K562 (cell line): ENCODE data around the gene SMIM3. TPM values are rescaled to one million over a fixed set of nuclear protein-coding genes. Genes with fewer than 3 reads are reported as not detected.

ENCODE experiments used
- ATAC-seq: fragments of 200-7000 bp; cut with Tn5 transposase; 3 replicates; pipeline ENCODE4 v1.9.1; 2020; ENCODE audit warnings: moderate library complexity
- BruUV-seq: library from RNA; stranded (reverse); fragments of 400-500 nt; replicated peaks from 2 replicates; lab custom pipeline; 2021; lab: Mats Ljungman, UMichigan
- CTCF ChIA-PET: fragments of 300-600 bp; formaldehyde crosslinking; extraction: SDS; loops from one replicate; lab custom pipeline; 2021; ENCODE audit warnings: low intra/inter-chr PET ratio; lab: Yijun Ruan, JAX
- POLR2A ChIA-PET: fragments of 300-600, 350-650 bp; sonication (Branson Sonifier 250); formaldehyde crosslinking; extraction: SDS; loops from one replicate; lab custom pipeline; 2021; ENCODE audit warnings: antibody characterized with exemption, inconsistent platforms; lab: Yijun Ruan, JAX
- DNase-seq, 4 experiments: peaks; one replicate each; pipeline versions ENCODE4 v3.0.0 to v3.0.0-alpha.2; 2011 to 2018; ENCODE audit warnings: low spot score in 3 of 4, mixed read lengths in 3 of 4; ENCODE audit errors: extremely low read depth in 1 of 4
- FAIRE-seq: peaks from 2 replicates; lab custom pipeline; 2011; peaks lifted over from hg19 to GRCh38; lab: Jason Lieb, UNC
- H2AFZ ChIP-seq: 2 replicates; pipeline ENCODE4 v1.6.0; 2011; ENCODE audit warnings: low read depth, low read length, control low read depth, inconsistent platforms
- H3K27ac ChIP-seq: fragments of 200-600 bp; 3 replicates; pipeline ENCODE4 v1.8.0; 2011; ENCODE audit warnings: low read depth, mild to moderate bottlenecking, control low read depth, inconsistent platforms, low read length, moderate library complexity, mixed read lengths; ENCODE audit errors: extremely low read depth
- H3K27me3 ChIP-seq, 2 experiments: fragments of 300-600 bp in 1 of 2; 2 replicates in 1 of 2; 3 replicates in 1 of 2; pipeline versions ENCODE4 v1.6.0 to v1.8.0; 2011; ENCODE audit warnings: inconsistent platforms in 2 of 2, low read length in 2 of 2, mild to moderate bottlenecking in 1 of 2, mixed read lengths in 1 of 2, moderate library complexity in 1 of 2; ENCODE audit not compliant: control insufficient read depth in 2 of 2, insufficient read depth in 2 of 2
- H3K36me3 ChIP-seq: fragments of 300-600 bp; 3 replicates; pipeline ENCODE4 v1.8.0; 2011; ENCODE audit warnings: mild to moderate bottlenecking, low read length, inconsistent platforms; ENCODE audit not compliant: control insufficient read depth, insufficient read depth
- H3K4me1 ChIP-seq, 2 experiments: fragments of 200-600 bp in 1 of 2; replicated peaks in 1 of 2; 2 replicates in 1 of 2; 3 replicates in 1 of 2; pipeline versions ENCODE4 v1.5.1 to v1.8.0; 2011; ENCODE audit warnings: inconsistent platforms in 2 of 2, low read length in 2 of 2, mild to moderate bottlenecking in 1 of 2, mixed read lengths in 1 of 2, moderate library complexity in 1 of 2; ENCODE audit not compliant: control insufficient read depth in 2 of 2, insufficient read depth in 2 of 2
- H3K4me2 ChIP-seq: 2 replicates; pipeline ENCODE4 v1.6.1; 2011; ENCODE audit warnings: low read length, control low read depth, inconsistent platforms, mixed read lengths; ENCODE audit not compliant: insufficient read depth
- H3K4me3 ChIP-seq: fragments of 200-600 bp; sonication (generic), shearing (Covaris generic); 2 replicates; pipeline ENCODE4 v1.5.1; 2016; ENCODE audit warnings: control low read depth, inconsistent platforms
- H3K79me2 ChIP-seq: fragments of 200-600 bp; 3 replicates; pipeline ENCODE4 v1.8.0; 2011; ENCODE audit warnings: low read length, inconsistent platforms; ENCODE audit not compliant: control insufficient read depth, insufficient read depth
- H3K9ac ChIP-seq, 2 experiments: 2 replicates each; pipeline versions ENCODE4 v1.6.0 to v1.6.1; 2011; ENCODE audit warnings: low read depth in 2 of 2, low read length in 2 of 2, control low read depth in 1 of 2, inconsistent platforms in 1 of 2, mild to moderate bottlenecking in 1 of 2, mixed read lengths in 1 of 2; ENCODE audit not compliant: insufficient read depth in 1 of 2
- H3K9me1 ChIP-seq: one replicate; pipeline ENCODE4 v1.6.0; 2011; ENCODE audit warnings: inconsistent platforms, mild to moderate bottlenecking, low read length, moderate library complexity; ENCODE audit not compliant: control insufficient read depth, insufficient read depth
- H3K9me3 ChIP-seq: replicated peaks from 2 replicates; pipeline ENCODE4 v1.5.1; 2011; ENCODE audit warnings: low read depth, low read length, inconsistent platforms; ENCODE audit not compliant: control insufficient read depth, insufficient read depth
- H4K20me1 ChIP-seq: replicated peaks from 2 replicates; pipeline ENCODE4 v1.6.1; 2011; ENCODE audit warnings: low read length, inconsistent platforms, mixed read lengths; ENCODE audit not compliant: control insufficient read depth, insufficient read depth
- CAMTA2 ChIP-seq: fragments of 250-450 bp; sonication (Bioruptor Pico); conservative IDR thresholded peaks from 2 replicates; pipeline ENCODE4 v1.5.1; 2022
- EWSR1 ChIP-seq: fragments of 450-650 bp; IDR thresholded peaks from 2 replicates; pipeline ENCODE4 v1.6.1; 2018; ENCODE audit warnings: borderline replicate concordance, mild to moderate bottlenecking, low read depth, moderate library complexity; ENCODE audit not compliant: partially characterized antibody
- FOXA3 ChIP-seq, 2 experiments: fragments of 450-650 bp in 1 of 2; sonication (generic) in 1 of 2; formaldehyde crosslinking; IDR thresholded peaks in 1 of 2; conservative IDR thresholded peaks in 1 of 2; 2 replicates each; pipeline versions ENCODE4 v1.4.0 to v1.8.0; 2020 to 2022; ENCODE audit warnings: mild to moderate bottlenecking in 2 of 2, missing genetic modification reagents in 1 of 2
- HDAC2 ChIP-seq: fragments of 450-650 bp; IDR thresholded peaks from 2 replicates; pipeline ENCODE4 v1.6.1; 2016; ENCODE audit warnings: mild to moderate bottlenecking
- KHSRP ChIP-seq: fragments of 450-650 bp; IDR thresholded peaks from 2 replicates; pipeline ENCODE4 v1.6.1; 2017
- L3MBTL2 ChIP-seq: fragments of 450-650 bp; IDR thresholded peaks from 2 replicates; pipeline ENCODE4 v1.6.1; 2016; ENCODE audit warnings: mild to moderate bottlenecking, moderate library complexity
- MYNN ChIP-seq, 2 experiments: sonication (generic); formaldehyde crosslinking in 1 of 2; IDR thresholded peaks; 2 replicates each; pipeline versions ENCODE4 v1.5.0 to v1.6.1; 2016 to 2020; ENCODE audit warnings: antibody characterized with exemption in 1 of 2, missing genetic modification reagents in 1 of 2
- NR2C2 ChIP-seq, 2 experiments: fragments of 200-800 bp in 1 of 2; sonication (Bioruptor generic) in 1 of 2; sonication (generic) in 1 of 2; formaldehyde crosslinking in 1 of 2; IDR thresholded peaks; 2 replicates each; pipeline versions ENCODE4 v1.6.1 to v1.8.0; 2016 to 2022; ENCODE audit warnings: mild to moderate bottlenecking in 1 of 2, missing compliant biosample characterization in 1 of 2, missing genetic modification characterization in 1 of 2, missing genetic modification reagents in 1 of 2
- PTBP1 ChIP-seq: fragments of 200-400 bp; formaldehyde crosslinking; IDR thresholded peaks from 2 replicates; pipeline ENCODE4 v1.6.1; 2017; ENCODE audit warnings: low read depth, low read length
- RBM15 ChIP-seq: fragments of 200-400 bp; formaldehyde crosslinking; IDR thresholded peaks from 2 replicates; pipeline ENCODE4 v1.6.1; 2018; ENCODE audit warnings: mild to moderate bottlenecking, low read length, moderate library complexity; ENCODE audit not compliant: insufficient read depth
- WGBS: fragments of 100-300 bp; shearing (Covaris generic); methylation state at CpG from one replicate; pipeline ENCODE4 v1.1.6; 2016; ENCODE audit warnings: low coverage, mixed read lengths; ENCODE audit not compliant: insufficient coverage; ENCODE audit errors: missing lambda C conversion rate; 5-methylcytosine and 5-hydroxymethylcytosine counted together
- in situ Hi-C: fragments of 300-500 bp; cut with MboI; formaldehyde crosslinking; loops from 4 replicates; pipeline ENCODE4 v1.15.0; 2018; ENCODE audit warnings: inconsistent platforms, mixed read lengths
- intact Hi-C: fragments of 100-400 bp; cut with micrococcal nuclease; formaldehyde crosslinking; loops from 2 replicates; pipeline ENCODE4 v1.14.2; 2022
- polyA plus RNA-seq, 8 experiments: library from polyadenylated mRNA; depleted of rRNA in 4 of 8; stranded (reverse) in 5 of 8; unstranded in 3 of 8; fragments of >200 nt; fragmentation: Nextera tagmentation in 2 of 8; fragmentation: Illumina TruSeq in 1 of 8; extraction: Ambion mirVana in 2 of 8; extraction: Trizol in 1 of 8; gene quantifications; 2 replicates each; pipeline versions ENCODE4 v1.2.1 to v1.2.3, GENCODE V29; 2011 to 2014; ENCODE audit warnings: inconsistent platforms in 1 of 8, missing spikeins in 1 of 8
- total RNA-seq, 7 experiments: library from RNA; depleted of rRNA in 6 of 7; stranded (reverse); fragments of >200 nt in 6 of 7; fragmentation: Illumina TruSeq in 2 of 7; extraction: Trizol in 2 of 7; gene quantifications; 2 replicates each; pipeline versions ENCODE4 v1.2.1 to v1.2.3, GENCODE V29; 2011 to 2021; ENCODE audit warnings: low replicate concordance in 1 of 7
- TF ChIP-seq, protein P1 (sequence below), 2 experiments: IDR thresholded peaks in 1 of 2; conservative IDR thresholded peaks in 1 of 2; 2 replicates each; pipeline ENCODE4 v1.6.1; 2016; ENCODE audit warnings: low read depth in 2 of 2, mild to moderate bottlenecking in 1 of 2, missing compliant biosample characterization in 1 of 2, missing genetic modification characterization in 1 of 2, moderate library complexity in 1 of 2
- TF ChIP-seq, protein P2 (sequence below): fragments of 450-650 bp; IDR thresholded peaks from 2 replicates; pipeline ENCODE4 v1.6.1; 2017; ENCODE audit warnings: mild to moderate bottlenecking, moderate library complexity
- TF ChIP-seq, protein P3 (sequence below): fragments of 250-450 bp; sonication (Bioruptor Pico); IDR thresholded peaks from 2 replicates; pipeline ENCODE4 v1.8.0; 2021; ENCODE audit warnings: mild to moderate bottlenecking, moderate library complexity

SMIM3 gene
- total and polyA plus RNA-seq, 9 of the 15 experiments (the other 6 are each of a cell fraction or from before 2014, with no cell fraction given) = 4.1 to 27.7 (median 13.6) TPM

GRCh38 chr5:150797384-150797783, 18.8 kb downstream of the SMIM3 start:
- peaks cover 0 to 8% of the 10 kb centered on the region in 2 experiments; a peak in 2 of 5 replicates for H3K4me1 ChIP-seq
- H3K4me2 ChIP-seq = no peak overlapping the region
- in situ Hi-C loops (no loop called here), intact Hi-C loops (no loop called here)
- no peak overlapping the region for H3K4me3 ChIP-seq
- no peaks in the 10 kb centered on the region for H3K9me3 ChIP-seq
- no peaks in the 10 kb centered on the region; the same call in 2 of the 3 replicates for H3K36me3 ChIP-seq
- DNase-seq (no peak), ATAC-seq (no peak), FAIRE-seq (no peak)
- TF ChIP-seq RBM15 (no peak), PTBP1 (no peak), FOXA3 (CRISPR knock-in tag; conservative IDR thresholded peaks at IDR 0.05 in 1 of 2, IDR thresholded peaks at IDR 0.05 in 1 of 2) (no peak), CAMTA2 (CRISPR knock-in tag) (no peak), KHSRP (no peak), L3MBTL2 (no peak), NR2C2 (CRISPR knock-in tag; IDR thresholded peaks at IDR 0.05) (no peak), NR2C2 (tag; IDR thresholded peaks at IDR 0.05) (no peak), MYNN (IDR thresholded peaks at IDR 0.05) (no peak), MYNN (CRISPR knock-in tag; IDR thresholded peaks at IDR 0.05) (no peak), EWSR1 (no peak), HDAC2 (no peak)
- TF ChIP-seq, protein P1, sequence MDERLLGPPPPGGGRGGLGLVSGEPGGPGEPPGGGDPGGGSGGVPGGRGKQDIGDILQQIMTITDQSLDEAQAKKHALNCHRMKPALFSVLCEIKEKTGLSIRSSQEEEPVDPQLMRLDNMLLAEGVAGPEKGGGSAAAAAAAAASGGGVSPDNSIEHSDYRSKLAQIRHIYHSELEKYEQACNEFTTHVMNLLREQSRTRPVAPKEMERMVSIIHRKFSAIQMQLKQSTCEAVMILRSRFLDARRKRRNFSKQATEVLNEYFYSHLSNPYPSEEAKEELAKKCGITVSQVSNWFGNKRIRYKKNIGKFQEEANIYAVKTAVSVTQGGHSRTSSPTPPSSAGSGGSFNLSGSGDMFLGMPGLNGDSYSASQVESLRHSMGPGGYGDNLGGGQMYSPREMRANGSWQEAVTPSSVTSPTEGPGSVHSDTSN (CRISPR knock-in tag; IDR thresholded peaks at IDR 0.05; ENCODE audit: low read depth) = no peak
- TF ChIP-seq, protein P1 (tag; conservative IDR thresholded peaks at IDR 0.05; ENCODE audit: low read depth) = no peak
- TF ChIP-seq, protein P2, sequence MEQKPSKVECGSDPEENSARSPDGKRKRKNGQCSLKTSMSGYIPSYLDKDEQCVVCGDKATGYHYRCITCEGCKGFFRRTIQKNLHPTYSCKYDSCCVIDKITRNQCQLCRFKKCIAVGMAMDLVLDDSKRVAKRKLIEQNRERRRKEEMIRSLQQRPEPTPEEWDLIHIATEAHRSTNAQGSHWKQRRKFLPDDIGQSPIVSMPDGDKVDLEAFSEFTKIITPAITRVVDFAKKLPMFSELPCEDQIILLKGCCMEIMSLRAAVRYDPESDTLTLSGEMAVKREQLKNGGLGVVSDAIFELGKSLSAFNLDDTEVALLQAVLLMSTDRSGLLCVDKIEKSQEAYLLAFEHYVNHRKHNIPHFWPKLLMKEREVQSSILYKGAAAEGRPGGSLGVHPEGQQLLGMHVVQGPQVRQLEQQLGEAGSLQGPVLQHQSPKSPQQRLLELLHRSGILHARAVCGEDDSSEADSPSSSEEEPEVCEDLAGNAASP = no peak
- TF ChIP-seq, protein P3, sequence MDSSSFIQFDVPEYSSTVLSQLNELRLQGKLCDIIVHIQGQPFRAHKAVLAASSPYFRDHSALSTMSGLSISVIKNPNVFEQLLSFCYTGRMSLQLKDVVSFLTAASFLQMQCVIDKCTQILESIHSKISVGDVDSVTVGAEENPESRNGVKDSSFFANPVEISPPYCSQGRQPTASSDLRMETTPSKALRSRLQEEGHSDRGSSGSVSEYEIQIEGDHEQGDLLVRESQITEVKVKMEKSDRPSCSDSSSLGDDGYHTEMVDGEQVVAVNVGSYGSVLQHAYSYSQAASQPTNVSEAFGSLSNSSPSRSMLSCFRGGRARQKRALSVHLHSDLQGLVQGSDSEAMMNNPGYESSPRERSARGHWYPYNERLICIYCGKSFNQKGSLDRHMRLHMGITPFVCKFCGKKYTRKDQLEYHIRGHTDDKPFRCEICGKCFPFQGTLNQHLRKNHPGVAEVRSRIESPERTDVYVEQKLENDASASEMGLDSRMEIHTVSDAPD (CRISPR knock-in tag) = no peak
- BruUV-seq = no TSS peak
- CTCF ChIA-PET = no interaction called here
- no peak overlapping the region for H3K9ac ChIP-seq
- H3K9me1 ChIP-seq = no peaks in the 10 kb centered on the region
- no peaks in the 10 kb centered on the region for H3K27me3 ChIP-seq
- no peaks in the 10 kb centered on the region for H4K20me1 ChIP-seq
- 66% methylated on average over 2 of the region's 2 CpGs for WGBS
- no peak overlapping the region for H3K27ac ChIP-seq
- POLR2A ChIA-PET = no interaction called here
- no peaks in the 10 kb centered on the region for H3K79me2 ChIP-seq
- no peak overlapping the region for H2AFZ ChIP-seq
